Transverse colon (tissue), 4 donors: ENCODE results near the gene EPN2.

Experiments
- CTCF ChIP-seq, 5 experiments: fragments of 200-600 bp in 3 of 5; fragments of 450-650 bp in 2 of 5; sonication (generic) in 3 of 5; IDR thresholded peaks; 1 replicate in 2 of 5; 2 replicates in 3 of 5; pipeline ENCODE4 v1.5.1; 2016 to 2017; ENCODE audit warnings: antibody characterized with exemption in 5 of 5, inconsistent platforms in 3 of 5, mild to moderate bottlenecking in 2 of 5, moderate library complexity in 1 of 5
- EP300 ChIP-seq: sonication (generic); formaldehyde crosslinking; IDR thresholded peaks from one replicate; pipeline ENCODE4 v1.6.1; 2017; ENCODE audit warnings: antibody characterized with exemption, low read depth
- POLR2AphosphoS5 ChIP-seq, 3 donors: sonication (generic); formaldehyde crosslinking; IDR thresholded peaks; one replicate each; pipeline ENCODE4 v1.6.1; 2016; ENCODE audit warnings: antibody characterized with exemption in 3 of 3

- no peak for TF ChIP-seq CTCF (IDR thresholded peaks at IDR 0.05)
- no peak for TF ChIP-seq POLR2AphosphoS5 (IDR thresholded peaks at IDR 0.05)
- TF ChIP-seq EP300 = no peak
Measured at GRCh38 chr17:19268611-19269010, 31.4 kb downstream of the EPN2 start.
